Neural crest cell (in vitro differentiated cells): Measurements from ENCODE around the gene HRC. TPM values are rescaled to one million over a fixed set of nuclear protein-coding genes. Genes with fewer than 3 reads are reported as not detected.

Experiments
- DNase-seq: peaks from one replicate; pipeline ENCODE4 v3.0.0; 2021; ENCODE audit warnings: low read depth, mixed read lengths, low spot score
- H3K27ac Mint-ChIP-seq: one replicate; pipeline ENCODE4 v1.8.0; 2021; ENCODE audit warnings: mild to moderate bottlenecking, mixed read lengths; ENCODE audit not compliant: unreplicated experiment
- H3K27me3 Mint-ChIP-seq: 2 replicates; pipeline ENCODE4 v1.8.0; 2021; ENCODE audit warnings: low read depth, mild to moderate bottlenecking, mixed read lengths
- H3K36me3 Mint-ChIP-seq: 2 replicates; pipeline ENCODE4 v1.8.0; 2021; ENCODE audit warnings: low read depth, mild to moderate bottlenecking, mixed read lengths
- H3K4me1 Mint-ChIP-seq: 2 replicates; pipeline ENCODE4 v1.8.0; 2021; ENCODE audit warnings: mixed read lengths
- H3K4me3 Mint-ChIP-seq: one replicate; pipeline ENCODE4 v1.8.0; 2021; ENCODE audit warnings: mild to moderate bottlenecking, mixed read lengths
- H3K9me3 Mint-ChIP-seq: 2 replicates; pipeline ENCODE4 v1.8.0; 2021; ENCODE audit warnings: mixed read lengths
- CTCF ChIP-seq: fragments of 200-600 bp; sonication (generic); conservative IDR thresholded peaks from 2 replicates; pipeline ENCODE4 v1.5.0; 2021; ENCODE audit warnings: antibody characterized with exemption, mild to moderate bottlenecking
- total RNA-seq: library from RNA; stranded (reverse); gene quantifications from 2 replicates; pipeline ENCODE4 v1.2.1, GENCODE V29; 2021

Gene HRC
- total RNA-seq, 1 donor from 2014 or later: 0.84 TPM

GRCh38 chr19:49136771-49137171, 18.4 kb downstream of the HRC start:
- Mint-ChIP-seq H3K4me3 (no peak overlapping the region), H3K27ac (no peak overlapping the region), H3K9me3 (peaks cover 4% of the 10 kb centered on the region), H3K36me3 (peaks cover 8% of the 10 kb centered on the region), H3K4me1 (peaks cover 14% of the 10 kb centered on the region), H3K27me3 (no peaks in the 10 kb centered on the region)
- TF ChIP-seq CTCF: no peak
- DNase-seq: no peak

DNA sequence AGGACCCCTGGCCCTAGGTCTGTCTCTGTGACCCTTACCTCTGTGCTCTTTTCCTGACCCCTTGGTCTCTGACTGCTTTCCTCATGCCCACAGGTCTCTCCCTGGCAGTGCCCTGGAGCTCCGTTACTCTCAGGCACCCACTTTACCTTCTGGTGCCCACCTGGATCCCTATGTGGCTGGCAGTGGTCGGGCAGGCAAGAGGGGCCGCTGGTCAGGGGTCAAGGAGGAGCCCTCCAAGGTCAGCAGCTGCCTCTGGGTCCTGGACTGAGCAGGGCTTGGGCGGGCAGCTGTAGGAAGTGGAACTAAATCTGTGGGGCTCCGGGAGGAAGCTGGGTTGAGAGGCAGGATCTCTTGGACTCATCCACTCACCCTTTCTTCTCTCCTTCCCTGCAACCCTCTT, 19.5 kb downstream of the HRC start:
- Mint-ChIP-seq H3K4me3 (no peak overlapping the region), H3K27ac (no peak overlapping the region), H3K36me3 (peaks cover 8% of the 10 kb centered on the region), H3K27me3 (no peaks in the 10 kb centered on the region), H3K4me1 (peaks cover 9% of the 10 kb centered on the region), H3K9me3 (peaks cover 4% of the 10 kb centered on the region)
- DNase-seq: no peak
- TF ChIP-seq CTCF: no peak

DNA sequence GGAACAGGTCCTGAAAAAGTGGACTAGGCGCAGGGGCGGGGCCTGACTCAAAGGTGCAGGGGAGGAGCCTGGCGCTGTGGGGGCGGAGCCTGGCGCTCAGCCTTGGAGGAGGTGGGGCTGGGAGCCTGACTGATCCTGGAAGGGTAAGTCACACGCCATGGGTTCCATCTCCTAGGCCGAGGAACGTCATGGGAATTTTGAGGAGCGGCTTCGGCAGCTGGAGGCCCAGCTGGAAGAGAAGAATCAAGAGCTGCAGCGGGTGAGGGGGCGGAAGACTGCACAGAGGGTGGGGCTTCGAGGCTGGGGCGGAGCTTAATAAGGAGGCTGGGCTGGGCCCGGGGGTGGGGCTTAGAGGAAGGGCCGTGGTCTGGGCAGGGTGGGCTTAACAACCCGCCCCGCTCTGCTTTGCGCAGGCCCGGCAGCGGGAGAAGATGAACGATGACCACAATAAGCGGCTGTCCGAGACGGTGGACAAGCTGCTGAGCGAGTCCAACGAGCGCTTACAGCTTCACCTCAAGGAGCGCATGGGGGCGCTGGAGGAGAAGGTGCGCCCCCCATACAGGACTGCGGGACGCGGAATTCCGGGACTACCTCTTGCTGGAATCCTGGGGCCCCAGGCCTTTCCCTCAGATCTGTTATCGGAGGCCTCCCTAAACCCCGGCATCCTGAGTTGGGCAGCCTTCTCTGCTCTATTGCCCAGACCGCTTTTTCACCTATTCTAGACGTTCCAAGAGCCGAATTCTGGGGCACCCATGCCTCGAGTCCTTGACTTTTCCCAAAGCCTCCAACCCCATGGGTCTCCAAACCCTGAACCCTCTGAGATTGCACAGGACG, 21.4 kb downstream of the HRC start:
- no peak for TF ChIP-seq CTCF
- Mint-ChIP-seq H3K36me3 (peaks cover 10% of the 10 kb centered on the region), H3K9me3 (peaks cover 4% of the 10 kb centered on the region), H3K27ac (no peak overlapping the region), H3K4me1 (peaks cover 12% of the 10 kb centered on the region), H3K4me3 (no peak overlapping the region), H3K27me3 (no peaks in the 10 kb centered on the region)
- no peak for DNase-seq

- Mint-ChIP-seq H3K36me3 (peaks cover 12% of the 10 kb centered on the region), H3K27me3 (no peaks in the 10 kb centered on the region), H3K4me1 (peaks cover 20% of the 10 kb centered on the region), H3K4me3 (no peak overlapping the region), H3K27ac (no peak overlapping the region), H3K9me3 (peaks cover 4% of the 10 kb centered on the region)
- no peak for TF ChIP-seq CTCF
- no peak for DNase-seq
Measured at GRCh38 chr19:49132974-49133609, 22.1 kb downstream of the HRC start.

GRCh38 chr19:49130325-49130724, 24.9 kb downstream of the HRC start:
- Mint-ChIP-seq H3K36me3 (peaks cover 4% of the 10 kb centered on the region), H3K27ac (no peak overlapping the region), H3K27me3 (no peaks in the 10 kb centered on the region), H3K4me1 (peaks cover 12% of the 10 kb centered on the region), H3K9me3 (no peaks in the 10 kb centered on the region), H3K4me3 (no peak overlapping the region)
- no peak for TF ChIP-seq CTCF
- no peak for DNase-seq
